Dendritic cell treated with granulocyte-macrophage colony-stimulating factor and Interleukin-4, amounts not matched to agents 40 ng/mL and 50 ng/mL, for 4 days (primary cell): ENCODE data around the gene ZFP3.
A peak's percentile ranks its signal among the peaks of the same experiment; 100 is the strongest.
"Not testable (repeated sequence)": the region's sequence is repeated elsewhere in the genome, so short reads cannot be mapped to it uniquely, and the experiment has no call there.

Experiments used
- H3K27ac Mint-ChIP-seq: one replicate; pipeline ENCODE4 v1.8.0; 2022; ENCODE audit warnings: mild to moderate bottlenecking, mixed read lengths
- H3K27me3 Mint-ChIP-seq: one replicate; pipeline ENCODE4 v1.8.0; 2022; ENCODE audit warnings: mild to moderate bottlenecking, mixed read lengths
- H3K36me3 Mint-ChIP-seq: one replicate; pipeline ENCODE4 v1.8.0; 2022; ENCODE audit warnings: low read depth, mixed read lengths
- H3K4me1 Mint-ChIP-seq: one replicate; pipeline ENCODE4 v1.8.0; 2022; ENCODE audit warnings: low read depth, mixed read lengths
- H3K4me3 Mint-ChIP-seq: one replicate; pipeline ENCODE4 v1.8.0; 2022; ENCODE audit warnings: mild to moderate bottlenecking, moderate library complexity, mixed read lengths
- H3K9me3 Mint-ChIP-seq: one replicate; pipeline ENCODE4 v1.8.0; 2022; ENCODE audit warnings: mixed read lengths
- intact Hi-C: fragments of 100-400 bp; cut with micrococcal nuclease; formaldehyde crosslinking; loops from one replicate; pipeline ENCODE4 v1.15.0; 2022

The ZFP3 gene

DNA sequence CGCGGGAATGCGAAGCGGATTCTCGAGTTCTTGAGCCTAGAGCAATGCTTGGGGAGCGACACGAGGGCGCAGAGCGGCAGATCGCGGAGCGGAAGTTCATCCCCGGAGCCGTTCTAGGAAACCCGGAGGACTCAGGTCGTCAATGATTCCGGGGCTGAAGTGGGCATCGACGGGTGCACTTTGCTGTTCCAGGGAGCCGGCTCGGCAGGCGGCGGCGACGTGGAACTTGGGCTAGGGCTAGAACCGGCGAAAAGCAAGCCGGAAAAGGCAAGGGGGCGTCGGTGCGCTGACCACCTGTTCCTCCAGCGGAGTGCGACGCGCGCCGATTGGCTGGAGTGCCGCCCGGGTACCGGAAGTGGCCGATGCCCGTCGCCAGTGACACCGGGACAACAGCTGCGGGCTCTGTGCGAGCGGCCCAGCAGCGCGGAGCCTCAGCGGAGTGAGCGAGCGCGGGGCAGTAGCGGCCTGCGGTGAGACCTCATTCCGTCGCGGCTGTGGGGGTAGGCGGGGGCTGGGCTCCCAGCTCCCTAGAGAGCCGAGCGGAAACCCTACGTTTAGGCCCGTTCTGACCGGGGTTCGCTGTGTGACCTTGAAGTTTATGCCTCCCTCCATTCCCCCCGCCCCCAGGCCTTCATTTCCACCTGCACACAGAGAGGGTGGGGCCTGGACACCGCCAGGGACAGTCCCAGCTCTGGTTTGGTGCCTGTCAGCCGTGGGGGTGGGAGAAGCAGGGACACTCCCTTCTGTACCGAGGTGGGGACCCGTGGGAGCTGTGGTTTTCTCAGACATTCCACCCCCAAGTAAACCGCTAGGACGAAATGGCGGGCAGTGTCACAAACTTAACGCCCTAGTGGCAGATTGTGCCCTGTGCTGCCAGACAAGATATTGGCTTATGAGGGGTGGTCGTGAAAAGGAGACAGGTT, at the start of gene ZFP3:
ZFP3 (plus strand) TSS at position 362 of the 923 bp plus-strand sequence. CDS start 13,038 bp downstream, outside the sequence.
- Mint-ChIP-seq H3K9me3 (peaks cover 22% of the 10 kb centered on the region), H3K27ac (peak within 1 kb of the TSS; percentile 96), H3K4me3 (peak within 1 kb of the TSS; percentile 96), H3K27me3 (peaks cover 17% of the 10 kb centered on the region), H3K4me1 (peaks cover 24% of the 10 kb centered on the region), H3K36me3 (peaks cover 52% of the 10 kb centered on the region)
- intact Hi-C loops, result loop anchor here (5.0 kb wide), 2 partner anchors 34 to 114 kb away; partner anchors contain the start of genes ZNF232 and ZNF594

DNA sequence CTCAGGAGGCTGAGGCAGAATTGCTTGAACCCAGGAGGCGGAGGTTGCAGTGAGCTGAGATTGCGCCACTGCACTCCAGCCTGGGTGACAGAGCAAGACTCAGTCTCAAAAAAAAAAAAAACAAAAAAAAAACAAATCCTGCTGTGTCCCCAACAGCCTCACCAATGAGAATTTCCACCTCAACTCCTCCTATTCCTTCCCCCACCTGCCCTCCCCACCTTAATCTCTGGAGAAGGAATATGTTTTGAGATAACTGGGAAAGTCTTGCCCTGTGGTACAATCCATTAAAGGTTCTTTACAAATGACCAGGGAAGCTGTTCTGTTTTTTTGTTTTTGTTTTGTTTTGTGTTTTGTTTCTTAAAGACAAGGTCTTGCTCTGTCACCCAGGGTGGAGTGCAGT, 48.1 kb upstream of the ZFP3 start:
- intact Hi-C loops, result loop anchor here (5.0 kb wide), 1 partner anchor 43 kb away; the partner anchor contains the start of gene CAMTA2
- Mint-ChIP-seq H3K27ac (peak overlapping the region; percentile 97), H3K4me1 (peaks cover 54% of the 10 kb centered on the region), H3K27me3 (peaks cover 16% of the 10 kb centered on the region)
- H3K9me3 Mint-ChIP-seq, H3K4me3 Mint-ChIP-seq, H3K36me3 Mint-ChIP-seq: not testable (repeated sequence)

DNA sequence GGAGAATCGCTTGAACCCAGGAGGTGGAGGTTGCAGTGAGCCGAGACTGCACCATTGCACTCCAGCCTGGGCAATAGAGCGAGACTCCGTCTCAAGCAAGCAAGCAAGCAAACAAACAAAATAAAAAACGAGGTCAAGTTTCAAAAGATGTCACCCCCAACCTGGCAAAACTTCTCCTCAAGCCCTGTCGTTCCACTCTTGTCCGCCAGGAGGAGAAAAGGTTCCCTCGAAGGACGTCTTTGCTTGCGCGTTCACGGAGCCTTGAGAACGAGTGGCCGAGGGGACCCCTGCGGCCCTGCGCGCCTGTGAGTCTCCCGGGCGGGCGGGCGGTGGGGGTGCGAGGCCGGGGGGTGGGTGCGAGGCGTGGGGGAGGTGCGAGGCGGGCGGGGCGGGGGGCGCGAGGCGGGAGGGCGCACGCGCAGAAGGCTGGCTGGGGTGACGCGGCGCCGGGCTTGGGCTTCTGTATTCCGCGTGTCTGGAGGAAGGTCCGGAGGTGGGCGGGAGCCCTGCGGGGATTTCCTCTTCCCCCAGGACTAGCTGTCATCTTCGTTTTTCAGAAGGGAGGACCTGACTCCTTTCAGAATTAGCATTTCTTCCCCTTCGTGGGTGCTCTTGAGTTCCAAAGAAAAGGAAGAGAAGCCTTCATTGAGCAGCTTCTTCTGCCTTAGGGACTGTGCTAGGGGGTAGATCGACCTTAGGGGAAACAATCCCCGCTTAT, 46.7 kb upstream of the ZFP3 start:
- Mint-ChIP-seq H3K4me3 (peak overlapping the region; percentile 72), H3K36me3 (no peaks in the 10 kb centered on the region), H3K4me1 (peaks cover 54% of the 10 kb centered on the region), H3K27ac (peak overlapping the region; percentile 97), H3K9me3 (no peaks in the 10 kb centered on the region), H3K27me3 (peaks cover 23% of the 10 kb centered on the region)
- intact Hi-C loops, result loop anchor here (1.0 to 5.0 kb wide), 2 partner anchors 31 to 44 kb away; partner anchors contain the start of gene CAMTA2

DNA sequence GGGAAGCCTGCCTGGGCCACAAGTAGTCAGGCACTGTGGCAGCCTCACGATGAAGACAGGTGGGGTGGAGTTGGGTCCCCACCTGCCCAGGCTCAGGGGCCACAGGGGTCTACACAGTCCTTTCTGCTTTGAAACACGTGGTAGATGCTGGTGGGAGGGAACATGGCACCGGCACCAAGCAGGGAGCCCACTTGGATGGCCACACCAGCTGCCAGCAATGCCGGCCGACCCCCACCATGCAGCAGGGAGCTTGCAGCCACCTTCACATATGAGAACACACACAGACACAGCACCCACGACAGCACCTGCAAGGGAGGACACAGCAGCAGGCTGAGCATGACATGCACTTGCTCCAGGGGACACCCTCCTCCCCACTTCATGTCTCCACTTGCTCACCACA, 45.4 kb upstream of the ZFP3 start:
- Mint-ChIP-seq H3K27me3 (peaks cover 36% of the 10 kb centered on the region), H3K9me3 (no peaks in the 10 kb centered on the region), H3K36me3 (no peaks in the 10 kb centered on the region), H3K27ac (peak overlapping the region; percentile 97), H3K4me1 (peaks cover 52% of the 10 kb centered on the region), H3K4me3 (no peak overlapping the region)
- intact Hi-C loops, result loop anchor here (5.0 kb wide), 1 partner anchor 46 kb away; the partner anchor contains the start of gene CAMTA2

DNA sequence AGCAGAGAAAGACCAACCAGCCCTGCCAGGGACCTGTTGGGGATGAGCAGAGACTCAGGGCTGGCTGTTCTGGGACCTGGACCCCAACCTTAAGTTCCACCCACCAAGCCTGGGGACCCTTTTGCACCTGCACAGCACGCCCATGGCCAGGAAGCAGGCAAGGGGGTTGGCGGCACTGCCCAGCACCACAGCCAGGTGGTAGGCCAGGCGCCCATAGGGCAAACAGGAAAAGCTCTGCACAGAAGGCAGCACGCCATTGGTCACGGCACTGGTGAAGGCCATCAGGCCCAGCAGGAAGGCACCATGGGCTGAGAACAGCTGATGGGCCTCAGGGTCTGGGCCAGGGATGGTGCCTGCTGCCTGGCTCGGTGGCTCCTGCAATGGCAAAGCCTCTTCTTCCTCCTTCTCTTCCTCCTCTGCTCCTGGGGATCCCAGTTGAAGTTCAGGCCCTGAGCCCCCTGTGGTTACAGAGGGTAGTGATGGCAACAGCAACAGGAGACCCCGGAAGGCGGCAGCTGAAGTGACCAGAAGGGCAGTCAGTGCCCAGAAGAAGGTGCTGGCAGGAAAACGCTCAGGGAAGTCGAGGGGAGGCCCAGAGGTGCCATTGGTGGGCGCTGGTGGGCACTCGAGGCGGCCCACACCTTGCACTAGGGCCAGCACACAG, 44.8 kb upstream of the ZFP3 start:
- Mint-ChIP-seq H3K4me3 (no peak overlapping the region), H3K9me3 (no peaks in the 10 kb centered on the region), H3K4me1 (peaks cover 47% of the 10 kb centered on the region), H3K27me3 (peaks cover 39% of the 10 kb centered on the region), H3K27ac (peak overlapping the region; percentile 97), H3K36me3 (no peaks in the 10 kb centered on the region)
- intact Hi-C loops, result loop anchor here (5.0 kb wide), 1 partner anchor 46 kb away; the partner anchor contains the start of gene CAMTA2

DNA sequence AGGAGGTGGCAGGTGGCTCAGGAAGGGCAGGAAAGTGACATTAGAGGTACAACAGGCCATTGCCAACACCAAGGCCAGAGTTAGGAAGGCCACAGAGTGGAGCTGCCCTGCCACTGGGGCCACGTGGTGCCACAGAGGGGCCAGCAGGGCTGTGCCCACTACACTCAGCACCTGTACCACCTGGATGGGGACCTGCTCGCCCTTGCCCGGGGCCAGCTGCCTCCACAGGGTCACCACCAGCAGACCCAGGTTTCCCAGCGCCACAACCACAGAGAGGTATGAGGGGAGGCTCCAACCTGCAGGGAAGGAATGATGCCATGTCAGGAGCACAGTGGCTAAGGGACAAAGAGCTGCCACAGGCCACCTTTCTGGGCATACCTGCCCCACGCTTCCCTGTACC, 44.2 kb upstream of the ZFP3 start:
- intact Hi-C loops, result loop anchor here (5.0 kb wide), 1 partner anchor 47 kb away; the partner anchor contains the start of gene CAMTA2
- no peak overlapping the region for H3K4me3 Mint-ChIP-seq
- no peaks in the 10 kb centered on the region for H3K36me3 Mint-ChIP-seq

DNA sequence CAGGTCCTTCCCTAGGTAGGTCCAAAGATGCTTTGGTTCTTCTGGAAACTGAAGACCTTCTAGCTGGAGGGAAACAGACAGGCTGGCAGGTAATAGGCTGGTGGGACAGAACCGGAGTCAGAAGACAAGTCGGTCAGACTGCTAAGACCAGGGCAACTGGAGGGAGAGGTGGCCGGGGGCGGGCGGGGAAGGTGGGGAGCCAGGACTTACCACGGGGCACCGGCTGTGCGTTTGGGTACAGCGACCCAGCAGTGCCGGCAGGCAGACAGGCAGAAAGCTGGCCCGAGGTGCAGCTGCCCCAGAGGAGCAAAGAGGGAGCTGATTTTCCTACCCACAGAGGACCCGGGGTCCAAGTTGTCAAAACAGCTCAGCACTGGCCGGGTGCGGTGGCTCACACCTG, 43.6 kb upstream of the ZFP3 start:
- H3K27me3 Mint-ChIP-seq, result peaks cover 41% of the 10 kb centered on the region
- no peaks in the 10 kb centered on the region for H3K9me3 Mint-ChIP-seq
- no peak overlapping the region for H3K27ac Mint-ChIP-seq
- intact Hi-C loops, result loop anchor here (5.0 kb wide), 1 partner anchor 47 kb away; the partner anchor contains the start of gene CAMTA2
- H3K4me3 Mint-ChIP-seq, result no peak overlapping the region
- H3K36me3 Mint-ChIP-seq, result no peaks in the 10 kb centered on the region
- peaks cover 44% of the 10 kb centered on the region for H3K4me1 Mint-ChIP-seq

More for the DNA sequence above, 44.2 kb upstream of the ZFP3 start:
- H3K27me3 Mint-ChIP-seq, result peaks cover 39% of the 10 kb centered on the region
- peak overlapping the region; percentile 38 for H3K27ac Mint-ChIP-seq
- peaks cover 47% of the 10 kb centered on the region for H3K4me1 Mint-ChIP-seq
- no peaks in the 10 kb centered on the region for H3K9me3 Mint-ChIP-seq

DNA sequence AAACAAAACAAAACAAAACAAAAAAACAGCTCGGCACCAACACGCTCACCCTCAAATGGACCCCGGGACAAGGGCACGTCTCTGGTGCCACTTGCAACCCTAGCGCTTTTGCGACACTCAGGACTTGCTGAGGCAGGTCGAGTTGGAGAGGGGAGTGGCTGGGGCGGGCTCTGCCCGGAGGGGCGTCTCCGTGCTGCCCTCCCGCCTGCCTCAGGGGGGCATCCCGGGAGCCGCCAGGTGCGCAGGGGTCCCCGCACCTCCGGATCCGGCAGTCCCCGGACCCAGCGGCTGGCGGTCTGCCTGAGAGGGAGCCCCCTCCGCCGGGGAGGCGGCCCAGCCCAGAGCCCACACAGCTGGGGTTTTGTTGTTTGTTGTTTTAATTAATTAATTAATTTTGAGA, 43.0 kb upstream of the ZFP3 start, which contains the start of gene SLC52A1:
SLC52A1 (minus strand) TSS at position 112 of the 400 bp plus-strand sequence. CDS start 820 bp downstream, outside the sequence.
- Mint-ChIP-seq H3K36me3 (no peaks in the 10 kb centered on the region), H3K4me1 (peaks cover 37% of the 10 kb centered on the region), H3K27me3 (peaks cover 45% of the 10 kb centered on the region), H3K9me3 (no peaks in the 10 kb centered on the region), H3K27ac (peak within 1 kb of the TSS; percentile 38), H3K4me3 (no peak within 1 kb of the TSS)
- intact Hi-C loops, result no loop called here

DNA sequence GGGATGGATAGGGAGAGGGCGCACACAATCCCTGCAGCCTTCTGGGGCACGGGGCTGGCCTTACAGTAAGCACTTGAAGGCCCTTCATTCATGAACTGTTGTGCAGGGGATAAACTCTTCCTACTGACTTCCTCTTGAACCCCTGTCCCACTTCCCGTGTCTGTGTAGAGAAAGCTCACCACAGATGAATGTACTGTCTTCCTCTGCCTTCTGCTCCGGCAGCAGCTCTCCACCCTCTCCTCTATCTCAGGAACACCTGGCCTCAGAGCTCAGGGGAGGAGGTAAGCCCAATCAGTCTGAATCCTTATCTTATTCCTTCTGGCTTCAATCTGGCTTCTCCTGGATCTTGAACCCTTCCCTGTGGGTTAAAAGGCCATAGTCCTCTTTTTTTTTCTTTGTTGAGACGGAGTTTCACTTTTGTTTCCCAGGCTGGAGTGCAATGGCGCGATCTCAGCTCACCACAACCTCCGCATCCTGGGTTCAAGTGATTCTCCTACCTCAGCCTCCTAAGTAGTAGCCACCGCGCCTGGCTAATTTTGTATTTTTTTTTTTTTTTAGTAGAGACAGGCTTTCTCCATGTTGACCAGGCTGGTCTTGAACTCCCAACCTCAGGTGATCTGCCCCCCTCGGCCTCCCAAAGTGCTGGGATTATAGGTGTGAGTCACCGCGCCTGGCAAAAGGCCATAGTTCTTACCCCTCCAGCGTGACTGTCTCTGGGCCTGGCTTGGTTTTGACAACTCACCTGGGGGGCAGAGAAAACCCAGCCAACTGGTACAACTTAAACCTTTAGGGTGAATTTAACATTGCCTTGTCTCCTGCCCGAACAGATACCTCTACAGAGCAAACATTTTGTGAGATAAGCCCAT, 35.9 kb upstream of the ZFP3 start:
- intact Hi-C loops, result no loop called here
- Mint-ChIP-seq H3K36me3 (no peaks in the 10 kb centered on the region), H3K9me3 (no peaks in the 10 kb centered on the region)

DNA sequence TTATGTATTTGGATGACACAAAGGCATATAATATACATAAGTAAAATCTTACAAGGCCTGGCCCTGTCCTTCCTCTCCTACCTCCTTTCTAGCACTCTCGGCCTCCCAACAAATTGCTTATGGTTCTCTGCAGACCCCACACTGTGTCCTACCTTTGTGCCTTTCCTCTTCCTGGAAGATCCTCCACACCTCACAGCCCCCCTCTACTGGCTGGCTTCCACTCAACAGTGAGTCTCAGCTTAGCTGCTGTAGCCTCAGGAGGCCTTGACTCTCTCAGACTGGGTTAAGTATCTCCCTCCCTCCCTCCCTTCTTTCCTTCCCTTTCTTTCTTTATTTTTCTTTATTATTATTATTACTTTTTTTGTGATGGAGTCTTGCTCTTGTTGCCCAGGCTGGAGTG, 34.7 kb upstream of the ZFP3 start:
- H3K9me3 Mint-ChIP-seq, result no peaks in the 10 kb centered on the region
- H3K4me1 Mint-ChIP-seq, result peaks cover 6% of the 10 kb centered on the region
- no peak overlapping the region for H3K4me3 Mint-ChIP-seq
- peaks cover 30% of the 10 kb centered on the region for H3K27me3 Mint-ChIP-seq
- intact Hi-C loops, result no loop called here
- H3K36me3 Mint-ChIP-seq, result no peaks in the 10 kb centered on the region
- no peak overlapping the region for H3K27ac Mint-ChIP-seq

More for the DNA sequence above, 35.9 kb upstream of the ZFP3 start:
- H3K27ac Mint-ChIP-seq, result peak overlapping the region; percentile 45
- H3K4me3 Mint-ChIP-seq, result no peak overlapping the region
- H3K27me3 Mint-ChIP-seq, result peaks cover 36% of the 10 kb centered on the region
- peaks cover 6% of the 10 kb centered on the region for H3K4me1 Mint-ChIP-seq

DNA sequence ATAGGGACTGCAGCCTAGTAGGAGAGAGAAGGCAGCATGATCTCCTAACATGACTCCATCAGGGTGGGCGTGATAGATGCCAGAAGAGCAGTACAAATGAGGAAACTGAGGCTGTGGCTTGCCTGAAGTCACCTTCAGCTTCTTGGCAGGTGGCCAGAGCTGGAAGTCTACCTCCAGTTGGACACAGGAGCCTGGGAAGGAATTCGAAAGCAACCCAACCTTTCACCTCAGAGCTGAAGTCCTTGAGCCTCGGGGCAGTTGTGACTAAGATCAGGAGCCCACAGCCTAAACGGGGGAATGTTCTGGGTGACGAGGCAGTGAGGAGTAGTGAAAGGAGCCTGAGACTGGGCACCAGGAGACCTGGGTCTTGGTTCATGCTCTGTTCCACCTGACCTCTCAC, 33.6 kb upstream of the ZFP3 start:
- Mint-ChIP-seq H3K27ac (no peak overlapping the region), H3K9me3 (no peaks in the 10 kb centered on the region), H3K4me3 (no peak overlapping the region), H3K4me1 (peaks cover 6% of the 10 kb centered on the region), H3K36me3 (no peaks in the 10 kb centered on the region), H3K27me3 (peaks cover 31% of the 10 kb centered on the region)
- intact Hi-C loops, result no loop called here

DNA sequence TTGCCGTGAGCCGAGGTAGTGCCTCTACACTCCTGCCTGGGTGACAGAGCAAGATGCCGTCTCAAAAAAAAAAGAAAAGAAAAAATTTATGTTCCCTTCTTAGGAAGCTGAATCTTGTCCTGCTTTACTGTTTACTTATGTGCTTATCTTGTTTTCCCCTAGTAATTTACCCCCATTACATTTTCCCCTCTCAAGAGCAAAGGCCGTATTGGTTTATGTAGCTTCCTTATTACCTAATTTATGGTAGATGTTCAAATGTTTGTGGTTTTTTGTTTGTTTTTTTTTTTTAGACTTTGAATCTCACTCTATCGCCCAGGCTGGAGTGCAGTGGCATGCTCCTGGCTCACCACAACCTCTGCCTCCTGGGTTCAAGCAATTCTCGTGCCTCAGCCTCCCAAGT, 32.8 kb upstream of the ZFP3 start:
- Mint-ChIP-seq H3K36me3 (no peaks in the 10 kb centered on the region), H3K4me1 (peaks cover 6% of the 10 kb centered on the region), H3K27ac (no peak overlapping the region), H3K4me3 (no peak overlapping the region), H3K9me3 (no peaks in the 10 kb centered on the region), H3K27me3 (peaks cover 27% of the 10 kb centered on the region)
- intact Hi-C loops, result no loop called here
